GM19193 (cell line): Measurements from ENCODE around the gene MINDY4.

Experiments used
- POLR2A ChIP-seq: IDR thresholded peaks from 4 replicates; pipeline ENCODE4 v1.6.1; 2011; ENCODE audit not compliant: insufficient read depth, insufficient read length; ENCODE audit errors: extremely low read depth

Gene MINDY4

GRCh38 chr7:30927040-30927439, 155.8 kb downstream of the MINDY4 start:
- TF ChIP-seq POLR2A: no peak

DNA sequence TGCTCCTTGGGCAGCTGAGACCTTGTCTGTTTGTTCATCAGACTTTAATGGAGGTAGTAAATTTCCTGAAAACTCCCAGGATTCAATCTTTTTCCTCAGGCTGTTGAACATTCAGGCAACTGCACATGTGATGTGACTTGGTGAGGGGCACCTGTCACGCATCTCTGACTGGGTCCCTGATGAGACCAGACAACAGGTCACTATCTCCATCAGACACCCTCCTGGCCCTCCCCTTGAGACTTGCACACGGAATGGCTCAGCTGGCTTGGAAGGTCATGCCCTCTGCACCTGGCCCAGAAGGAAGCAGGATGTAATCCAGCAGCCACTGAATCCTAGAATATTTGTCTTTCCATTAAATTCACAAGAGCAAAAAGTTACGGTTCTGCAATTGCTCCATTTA, 156.3 kb downstream of the MINDY4 start:
- no peak for TF ChIP-seq POLR2A

DNA sequence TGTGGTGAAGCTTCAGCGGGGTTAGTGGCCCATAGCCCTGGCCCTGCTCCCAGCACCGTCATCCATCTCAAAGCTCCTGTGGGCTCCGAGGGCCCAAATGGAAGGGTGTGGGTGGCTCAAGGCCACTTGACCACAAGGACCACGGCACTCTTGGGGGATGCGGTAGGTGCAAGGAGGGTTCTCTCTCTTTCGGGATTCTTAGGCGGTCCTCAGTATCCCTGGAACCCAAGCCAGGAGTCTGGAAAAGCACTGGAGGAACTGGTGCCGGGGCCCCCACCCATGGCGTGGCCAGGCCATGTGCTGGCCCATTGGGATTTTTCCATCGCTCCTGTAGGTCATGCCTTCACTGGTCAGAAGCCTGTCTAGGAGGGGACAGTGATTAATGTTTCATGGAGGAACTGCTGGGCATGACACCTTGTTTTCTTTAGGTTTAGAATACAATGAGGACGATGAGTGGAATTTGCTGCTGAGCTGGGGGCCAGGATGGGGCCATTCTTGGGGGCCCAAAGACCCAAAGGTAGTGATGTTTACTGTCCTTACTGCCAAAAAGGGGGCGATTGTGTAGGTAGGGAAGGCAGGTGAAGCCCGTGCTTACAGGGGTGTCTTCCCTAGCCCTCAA, 157.1 kb downstream of the MINDY4 start:
- no peak for TF ChIP-seq POLR2A

DNA sequence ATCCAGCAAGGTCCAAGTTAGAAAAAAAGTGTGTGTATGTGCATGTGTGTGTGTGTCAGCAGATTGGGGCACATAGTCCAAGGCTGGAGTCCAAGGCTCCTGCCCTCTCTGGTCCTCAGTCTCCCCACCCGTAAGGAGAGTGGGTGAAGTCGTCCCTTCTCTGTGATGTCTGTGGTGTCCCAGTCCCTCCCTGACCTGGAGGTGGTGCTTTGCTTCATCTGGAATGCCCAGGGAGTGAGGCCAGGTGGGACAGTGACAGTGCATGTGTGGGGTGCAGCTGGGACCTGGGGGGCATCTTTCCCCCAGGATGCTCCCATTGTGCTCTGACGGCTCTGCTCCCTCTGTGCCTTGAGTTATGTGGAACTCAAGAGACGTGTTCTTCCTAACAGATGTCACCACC, 158.5 kb downstream of the MINDY4 start:
- no peak for TF ChIP-seq POLR2A

DNA sequence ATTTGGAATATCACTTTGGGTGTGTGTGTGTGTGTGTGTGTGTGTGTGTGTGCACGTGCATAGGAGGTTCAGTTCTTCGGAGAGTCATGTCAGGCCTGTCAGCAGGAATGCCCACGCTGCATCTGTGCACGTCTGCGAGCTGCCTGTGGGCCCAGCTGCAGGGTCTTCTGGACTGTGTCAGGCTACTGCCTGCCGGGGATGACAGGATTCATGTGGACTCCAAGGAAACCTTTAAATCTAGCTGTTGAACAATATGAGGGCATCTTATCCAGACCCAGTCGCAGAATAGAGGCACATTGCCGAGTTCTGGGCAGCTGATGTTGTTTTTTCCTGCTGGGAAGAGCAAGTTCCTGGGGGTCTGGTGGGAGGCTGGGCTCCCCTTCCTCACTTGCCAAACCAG, 159.4 kb downstream of the MINDY4 start:
- no peak for TF ChIP-seq POLR2A

DNA sequence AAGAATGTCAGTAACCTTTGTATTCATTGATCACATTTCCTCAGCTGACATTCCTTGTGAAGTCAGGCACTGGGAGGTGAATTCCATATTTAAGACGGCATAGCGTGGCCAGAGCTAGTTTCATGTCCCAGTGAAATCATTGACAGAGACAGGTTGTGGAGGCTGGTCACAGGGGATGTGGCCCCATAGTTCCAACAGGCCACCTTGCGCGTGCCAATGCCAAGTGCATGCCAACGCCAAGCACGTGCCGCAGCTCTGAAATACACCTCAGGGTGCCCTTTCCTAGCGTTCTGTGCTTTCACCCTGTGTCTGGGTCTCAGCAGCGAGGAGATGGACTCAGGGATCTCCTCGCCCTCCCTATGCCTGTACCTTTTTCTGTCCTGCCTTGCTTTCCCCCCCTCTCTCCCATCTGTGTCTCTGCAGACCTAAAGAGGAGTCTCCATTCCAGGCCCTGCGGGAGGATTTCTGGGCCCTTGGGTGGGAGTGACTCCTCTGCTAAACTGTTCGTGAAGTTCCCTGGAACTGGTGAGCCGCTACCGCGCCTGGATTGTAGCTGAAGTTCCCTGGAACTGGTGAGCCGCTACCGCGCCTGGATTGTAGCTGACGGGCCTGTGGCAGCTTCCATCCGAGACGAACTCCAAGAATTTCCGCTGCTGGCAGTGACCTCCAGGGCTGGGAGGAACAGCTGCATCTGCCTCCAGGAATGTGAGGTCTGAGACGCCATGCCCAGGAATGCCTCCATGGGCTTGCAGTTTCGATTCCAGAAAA, 160.1 kb downstream of the MINDY4 start:
- TF ChIP-seq POLR2A: no peak

DNA sequence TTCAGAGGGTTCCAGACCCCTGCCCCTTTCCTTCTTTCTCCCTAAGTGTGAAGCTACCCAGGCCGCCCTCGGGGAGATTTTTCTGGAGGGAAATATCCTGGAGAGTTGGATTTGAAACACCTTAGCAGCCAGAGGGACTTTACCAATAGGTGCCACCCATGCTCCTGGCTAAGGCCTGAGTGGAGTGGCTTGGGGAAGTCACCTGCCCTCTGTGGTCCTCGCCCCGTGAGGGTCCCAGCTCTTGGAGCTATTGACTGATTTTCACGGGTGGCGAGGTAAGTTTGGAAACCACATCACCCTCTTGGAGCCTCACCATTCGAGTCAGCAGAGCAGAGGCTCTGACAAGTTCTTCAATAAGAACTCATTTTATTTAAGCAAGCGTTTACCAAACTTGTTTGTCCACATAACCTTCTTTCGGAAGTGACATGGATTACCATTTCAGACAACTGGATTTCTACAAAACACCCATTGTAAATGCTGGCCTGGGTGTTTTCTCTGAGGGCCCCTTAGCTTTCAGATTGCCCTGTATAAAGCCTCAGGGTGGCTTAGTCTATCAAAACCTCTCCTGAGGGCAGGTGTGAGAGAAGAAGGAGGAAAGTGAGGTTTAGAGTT, 160.8 kb downstream of the MINDY4 start:
- no peak for TF ChIP-seq POLR2A

GRCh38 chr7:30932562-30932961, 161.3 kb downstream of the MINDY4 start:
- no peak for TF ChIP-seq POLR2A

- no peak for TF ChIP-seq POLR2A
Observed at GRCh38 chr7:30933124-30933974, 162.1 kb downstream of the MINDY4 start.

- no peak for TF ChIP-seq POLR2A
Observed at GRCh38 chr7:30934225-30934624, 163.0 kb downstream of the MINDY4 start.

GRCh38 chr7:30934732-30935568, 163.7 kb downstream of the MINDY4 start:
- no peak for TF ChIP-seq POLR2A

- TF ChIP-seq POLR2A: no peak
Observed at GRCh38 chr7:30935569-30935877, 164.3 kb downstream of the MINDY4 start.

- no peak for TF ChIP-seq POLR2A
Observed at GRCh38 chr7:30936650-30937245, 165.5 kb downstream of the MINDY4 start.

- no peak for TF ChIP-seq POLR2A
Observed at GRCh38 chr7:30937416-30937815, 166.2 kb downstream of the MINDY4 start.
